ENCODE measurements around the gene ERGIC1.

ERGIC1 gene

DNA sequence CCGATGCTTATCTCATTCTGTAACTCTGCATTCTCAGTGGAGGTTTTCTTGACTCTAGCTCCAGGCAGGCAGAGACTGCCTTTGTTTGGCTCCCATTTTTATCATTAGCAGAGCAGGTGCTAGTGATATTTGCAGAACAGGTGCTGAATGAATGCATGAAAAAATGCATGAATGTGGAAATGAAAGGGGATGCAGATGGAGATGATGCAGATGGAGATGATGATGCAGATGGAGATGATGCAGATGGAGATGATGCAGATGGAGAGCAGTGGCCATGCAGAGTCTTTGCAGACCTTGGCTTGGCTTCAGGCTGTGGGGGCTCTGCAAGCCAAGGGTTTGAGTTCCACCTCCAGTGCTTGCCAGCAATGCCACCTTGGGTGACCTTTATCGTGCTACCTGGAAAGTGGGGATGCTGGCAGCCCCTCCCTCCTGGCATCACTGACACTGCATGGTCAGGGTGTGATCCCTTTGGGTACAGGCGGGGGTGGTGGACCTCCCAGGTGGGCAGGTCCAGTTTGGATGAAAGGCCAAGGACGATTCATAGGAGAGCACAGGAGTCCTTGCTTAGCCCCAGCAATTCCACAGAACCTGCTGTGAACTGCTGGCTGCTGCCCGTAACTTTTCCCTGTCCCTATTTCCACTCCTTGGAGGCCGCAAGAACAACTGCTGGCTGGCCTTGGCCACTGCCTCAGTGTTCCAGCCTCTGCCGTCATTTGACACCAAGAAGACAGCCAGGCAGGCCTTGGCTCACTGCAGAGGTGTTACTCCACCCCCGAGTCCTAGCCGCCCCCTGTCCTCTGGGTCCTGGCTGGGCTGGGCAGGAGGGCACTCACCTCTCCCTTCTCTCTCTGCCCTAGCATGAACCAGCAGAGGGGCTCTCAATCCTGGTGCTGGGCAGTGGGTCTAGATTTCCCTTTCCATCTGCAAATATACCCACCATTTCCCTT, 33.0 kb downstream of the ERGIC1 start:
- peaks cover 100% of the 10 kb centered on the region for H3K79me2 ChIP-seq (ENCODE audit: low read length)
- H4K20me1 ChIP-seq (ENCODE audit: insufficient read depth, low read length) = peaks cover 67% of the 10 kb centered on the region
- no peaks in the 10 kb centered on the region for H3F3A ChIP-seq (ENCODE audit: insufficient read depth, low read length)
- no peak for DNase-seq
- H3K9me3 ChIP-seq (replicated peaks; ENCODE audit: insufficient read depth, low read length) = no peaks in the 10 kb centered on the region
- no peaks in the 10 kb centered on the region; the same call in 1 of the 2 replicates for H3K36me3 ChIP-seq (replicated peaks; ENCODE audit: insufficient read depth, low read length)
- no peak overlapping the region for H3K4me2 ChIP-seq (ENCODE audit: low read depth, low read length)
- no peak overlapping the region for H3K9ac ChIP-seq (ENCODE audit: low read length)
- no peak overlapping the region for H2AFZ ChIP-seq (ENCODE audit: low read length)
- H3K9me2 ChIP-seq (replicated peaks; ENCODE audit: insufficient read depth, low read length) = no peaks in the 10 kb centered on the region
- no peak overlapping the region for H3K27ac ChIP-seq (ENCODE audit: low read length)
- no peaks in the 10 kb centered on the region for H3K27me3 ChIP-seq (replicated peaks; ENCODE audit: insufficient read depth, low read length)
- no peak overlapping the region for H3K4me3 ChIP-seq (ENCODE audit: low read length)
- H3K4me1 ChIP-seq (ENCODE audit: low read length) = no peaks in the 10 kb centered on the region
- TF ChIP-seq EZH2 (optimal IDR thresholded peaks at IDR 0.05; ENCODE audit: low read depth, low read length) (no peak), EZH2phosphoT487 (IDR thresholded peaks at IDR 0.05; ENCODE audit: low read length) (no peak)
- TF ChIP-seq, protein P1, sequence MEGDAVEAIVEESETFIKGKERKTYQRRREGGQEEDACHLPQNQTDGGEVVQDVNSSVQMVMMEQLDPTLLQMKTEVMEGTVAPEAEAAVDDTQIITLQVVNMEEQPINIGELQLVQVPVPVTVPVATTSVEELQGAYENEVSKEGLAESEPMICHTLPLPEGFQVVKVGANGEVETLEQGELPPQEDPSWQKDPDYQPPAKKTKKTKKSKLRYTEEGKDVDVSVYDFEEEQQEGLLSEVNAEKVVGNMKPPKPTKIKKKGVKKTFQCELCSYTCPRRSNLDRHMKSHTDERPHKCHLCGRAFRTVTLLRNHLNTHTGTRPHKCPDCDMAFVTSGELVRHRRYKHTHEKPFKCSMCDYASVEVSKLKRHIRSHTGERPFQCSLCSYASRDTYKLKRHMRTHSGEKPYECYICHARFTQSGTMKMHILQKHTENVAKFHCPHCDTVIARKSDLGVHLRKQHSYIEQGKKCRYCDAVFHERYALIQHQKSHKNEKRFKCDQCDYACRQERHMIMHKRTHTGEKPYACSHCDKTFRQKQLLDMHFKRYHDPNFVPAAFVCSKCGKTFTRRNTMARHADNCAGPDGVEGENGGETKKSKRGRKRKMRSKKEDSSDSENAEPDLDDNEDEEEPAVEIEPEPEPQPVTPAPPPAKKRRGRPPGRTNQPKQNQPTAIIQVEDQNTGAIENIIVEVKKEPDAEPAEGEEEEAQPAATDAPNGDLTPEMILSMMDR (IDR thresholded peaks at IDR 0.05; ENCODE audit: low read length) = no peak

DNA sequence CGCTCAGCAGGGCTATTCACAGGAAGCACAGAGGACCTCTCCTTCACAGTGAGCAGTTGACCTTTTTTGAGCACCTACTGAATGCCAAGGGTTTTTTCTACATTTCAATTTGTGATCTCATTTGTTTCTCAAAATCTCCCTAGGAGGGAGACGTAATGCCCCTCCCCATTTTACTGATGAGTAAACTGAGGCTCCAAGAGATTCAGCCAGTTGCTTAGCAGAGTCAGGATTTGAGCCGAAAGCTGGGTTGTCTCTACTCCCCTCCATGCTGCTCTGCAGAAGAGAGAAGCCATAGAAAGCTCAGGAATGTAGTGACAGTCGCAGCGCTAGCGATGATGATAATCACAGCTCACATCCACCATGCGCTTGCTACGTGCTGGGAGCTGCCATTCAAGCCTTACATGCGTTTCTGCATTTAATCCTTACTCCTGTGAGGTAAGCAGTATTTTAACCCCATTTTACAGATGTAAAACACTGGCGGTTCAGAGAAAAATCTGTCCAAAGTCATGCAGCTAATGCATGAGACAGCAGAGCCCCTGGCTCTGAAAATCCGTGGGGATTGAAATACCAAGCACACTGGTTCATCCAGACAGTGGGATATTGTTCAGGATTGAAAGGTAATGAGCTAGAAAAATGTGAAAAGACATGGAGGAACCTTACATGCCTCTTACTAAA, 33.8 kb downstream of the ERGIC1 start:
- H2AFZ ChIP-seq (ENCODE audit: low read length) = no peak overlapping the region
- no peak overlapping the region for H3K9ac ChIP-seq (ENCODE audit: low read length)
- H3K27ac ChIP-seq (ENCODE audit: low read length) = no peak overlapping the region
- no peaks in the 10 kb centered on the region; the same call in 1 of the 2 replicates for H3K36me3 ChIP-seq (replicated peaks; ENCODE audit: insufficient read depth, low read length)
- H3K9me3 ChIP-seq (replicated peaks; ENCODE audit: insufficient read depth, low read length) = no peaks in the 10 kb centered on the region
- DNase-seq = no peak
- TF ChIP-seq EZH2phosphoT487 (IDR thresholded peaks at IDR 0.05; ENCODE audit: low read length) (no peak), EZH2 (optimal IDR thresholded peaks at IDR 0.05; ENCODE audit: low read depth, low read length) (no peak)
- TF ChIP-seq, protein P1 (IDR thresholded peaks at IDR 0.05; ENCODE audit: low read length) = no peak
- no peaks in the 10 kb centered on the region for H3K4me1 ChIP-seq (ENCODE audit: low read length)
- peaks cover 100% of the 10 kb centered on the region for H3K79me2 ChIP-seq (ENCODE audit: low read length)
- H3K27me3 ChIP-seq (replicated peaks; ENCODE audit: insufficient read depth, low read length) = no peaks in the 10 kb centered on the region
- peaks cover 68% of the 10 kb centered on the region for H4K20me1 ChIP-seq (ENCODE audit: insufficient read depth, low read length)
- no peak overlapping the region for H3K4me2 ChIP-seq (ENCODE audit: low read depth, low read length)
- no peak overlapping the region for H3K4me3 ChIP-seq (ENCODE audit: low read length)
- H3F3A ChIP-seq (ENCODE audit: insufficient read depth, low read length) = no peaks in the 10 kb centered on the region
- no peaks in the 10 kb centered on the region for H3K9me2 ChIP-seq (replicated peaks; ENCODE audit: insufficient read depth, low read length)

DNA sequence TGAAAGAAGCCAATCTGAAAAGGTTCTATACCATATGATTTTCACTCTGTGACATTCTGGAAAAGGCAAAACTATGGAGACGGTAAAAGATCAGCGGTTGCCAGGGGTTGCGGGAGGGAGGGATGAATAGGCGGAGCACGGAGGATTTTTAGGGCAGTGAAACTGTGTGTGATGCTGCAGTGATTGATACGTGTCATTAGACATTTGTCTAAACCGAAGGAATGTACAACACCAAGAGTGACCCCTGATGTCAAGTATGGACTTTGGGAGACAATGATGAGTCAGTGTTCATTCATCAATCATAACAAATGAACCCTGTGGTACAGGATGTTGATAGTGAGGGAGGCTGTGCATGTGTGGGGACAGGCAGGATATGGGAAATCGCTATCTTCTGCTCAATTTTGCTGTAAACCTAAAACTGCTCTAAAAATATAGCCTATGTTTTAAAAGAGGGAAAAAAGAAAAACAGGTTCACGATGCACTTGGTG, 34.4 kb downstream of the ERGIC1 start:
- H3K9me3 ChIP-seq (replicated peaks; ENCODE audit: insufficient read depth, low read length) = no peaks in the 10 kb centered on the region
- no peaks in the 10 kb centered on the region for H3K4me1 ChIP-seq (ENCODE audit: low read length)
- H2AFZ ChIP-seq (ENCODE audit: low read length) = no peak overlapping the region
- H3F3A ChIP-seq (ENCODE audit: insufficient read depth, low read length) = no peaks in the 10 kb centered on the region
- no peaks in the 10 kb centered on the region for H3K9me2 ChIP-seq (replicated peaks; ENCODE audit: insufficient read depth, low read length)
- H3K27me3 ChIP-seq (replicated peaks; ENCODE audit: insufficient read depth, low read length) = no peaks in the 10 kb centered on the region
- H4K20me1 ChIP-seq (ENCODE audit: insufficient read depth, low read length) = peaks cover 74% of the 10 kb centered on the region
- TF ChIP-seq, protein P1 (IDR thresholded peaks at IDR 0.05; ENCODE audit: low read length) = no peak
- no peak for TF ChIP-seq EZH2phosphoT487 (IDR thresholded peaks at IDR 0.05; ENCODE audit: low read length)
- no peak for TF ChIP-seq EZH2 (optimal IDR thresholded peaks at IDR 0.05; ENCODE audit: low read depth, low read length)
- H3K4me3 ChIP-seq (ENCODE audit: low read length) = no peak overlapping the region
- no peak overlapping the region for H3K27ac ChIP-seq (ENCODE audit: low read length)
- no peak overlapping the region for H3K9ac ChIP-seq (ENCODE audit: low read length)
- DNase-seq = no peak
- peaks cover 100% of the 10 kb centered on the region for H3K79me2 ChIP-seq (ENCODE audit: low read length)
- H3K36me3 ChIP-seq (replicated peaks; ENCODE audit: insufficient read depth, low read length) = no peaks in the 10 kb centered on the region; the same call in 1 of the 2 replicates
- no peak overlapping the region for H3K4me2 ChIP-seq (ENCODE audit: low read depth, low read length)
